Head of caudate nucleus (tissue), 42 donors: Measurements from ENCODE around the gene BCKDK.

Experiments
- DNase-seq, 42 donors: peaks; one replicate each; pipeline versions ENCODE4 v3.0.0 to v3.0.0-alpha.2; 2020 to 2021; ENCODE audit warnings: mixed read lengths in 7 of 42
- intact Hi-C: fragments of 100-400 bp; cut with DNase I; formaldehyde crosslinking; loops from one replicate; pipeline ENCODE4 v1.15.0; 2022

The BCKDK gene

GRCh38 chr16:31108035-31108793 is at the start of gene BCKDK:
TSS of gene BCKDK (plus strand) at chr16:31108386. CDS start at chr16:31109224, 838 bp downstream.
- peak; percentile 45 to 91 (median 84) for DNase-seq

GRCh38 chr16:31061126-31061812 is 46.9 kb upstream of the BCKDK start:
- intact Hi-C loops: no loop called here
- DNase-seq: no peak

More at GRCh38 chr16:31108035-31108793, at the start of gene BCKDK:
- intact Hi-C loops: no loop called here

GRCh38 chr16:31061813-31062440 is 46.3 kb upstream of the BCKDK start:
- no peak for DNase-seq

GRCh38 chr16:31063495-31063842 is 44.7 kb upstream of the BCKDK start:
- no peak for DNase-seq
- intact Hi-C loops: no loop called here

More at GRCh38 chr16:31061813-31062440, 46.3 kb upstream of the BCKDK start:
- intact Hi-C loops: no loop called here

GRCh38 chr16:31063843-31064611 is 44.2 kb upstream of the BCKDK start:
- intact Hi-C loops: no loop called here
- no peak for DNase-seq

GRCh38 chr16:31064882-31065461 is 43.2 kb upstream of the BCKDK start:
- DNase-seq: no peak
- intact Hi-C loops: no loop called here

- intact Hi-C loops: no loop called here
- DNase-seq: no peak
Measured at GRCh38 chr16:31067342-31067741, 40.8 kb upstream of the BCKDK start.

GRCh38 chr16:31071861-31072260 is 36.3 kb upstream of the BCKDK start:
- DNase-seq: no peak
- intact Hi-C loops: loop anchor here (5.0 kb wide), 1 partner anchor 40 kb away; the partner anchor contains the start of gene STX4

- DNase-seq: peak in 23 of 42 donors; percentile 3 to 66 (median 39)
- intact Hi-C loops: loop anchor here (5.0 kb wide), 1 partner anchor 40 kb away; the partner anchor contains the start of gene STX4
Measured at GRCh38 chr16:31072540-31073141, 35.5 kb upstream of the BCKDK start.

- peak; percentile 87 to 98 (median 96) for DNase-seq
- intact Hi-C loops: loop anchor here (5.0 kb wide), 1 partner anchor 41 kb away; the partner anchor contains the start of gene STX4
Measured at GRCh38 chr16:31073142-31073969, 34.8 kb upstream of the BCKDK start.

- intact Hi-C loops: loop anchor here (5.0 kb wide), 1 partner anchor 42 kb away; the partner anchor contains the start of gene STX4
- peak; percentile 97 to 100 (median 99) for DNase-seq
Measured at GRCh38 chr16:31073970-31074813, 34.0 kb upstream of the BCKDK start, which contains the start of the genes ZNF646 and ZNF668. TSS of gene ZNF646 (plus strand) at chr16:31074422. CDS start at chr16:31076325, 1,903 bp downstream. TSS of gene ZNF668 (minus strand) at chr16:31074240. CDS start at chr16:31064459, 9,781 bp downstream.

- intact Hi-C loops: loop anchor here (5.0 kb wide), 1 partner anchor 42 kb away; the partner anchor contains the start of gene STX4
- DNase-seq: no peak
Measured at GRCh38 chr16:31074814-31075183, 33.4 kb upstream of the BCKDK start.

GRCh38 chr16:31076319-31076718 is 31.9 kb upstream of the BCKDK start:
- DNase-seq: no peak
- intact Hi-C loops: no loop called here

GRCh38 chr16:31077024-31077423 is 31.2 kb upstream of the BCKDK start:
- DNase-seq: no peak
- intact Hi-C loops: no loop called here

- intact Hi-C loops: no loop called here
- DNase-seq: no peak
Measured at GRCh38 chr16:31077592-31078396, 30.4 kb upstream of the BCKDK start.
